Progenitor cell of endocrine pancreas (in vitro differentiated cells): ENCODE data around the gene BTN3A1. TPM values are rescaled to one million over a fixed set of nuclear protein-coding genes. Genes with fewer than 3 reads are reported as not detected.
"Not testable (repeated sequence)": the region's sequence is repeated elsewhere in the genome, so short reads cannot be mapped to it uniquely, and the experiment has no call there.

Source experiments
- DNase-seq: peaks from one replicate; pipeline ENCODE4 v3.0.0; 2021; ENCODE audit warnings: low spot score; ENCODE audit not compliant: unreplicated experiment
- H3K27ac Mint-ChIP-seq: 2 replicates; pipeline ENCODE4 v1.8.0; 2021; ENCODE audit warnings: mild to moderate bottlenecking, moderate library complexity, mixed read lengths
- H3K27me3 Mint-ChIP-seq: 2 replicates; pipeline ENCODE4 v1.8.0; 2021; ENCODE audit warnings: mixed read lengths
- H3K36me3 Mint-ChIP-seq: 2 replicates; pipeline ENCODE4 v1.8.0; 2022; ENCODE audit warnings: mixed read lengths; ENCODE audit not compliant: insufficient read depth
- H3K4me1 Mint-ChIP-seq: 2 replicates; pipeline ENCODE4 v1.8.0; 2021; ENCODE audit warnings: low read depth, mixed read lengths
- H3K4me3 Mint-ChIP-seq: 2 replicates; pipeline ENCODE4 v1.8.0; 2021; ENCODE audit warnings: low read depth, mild to moderate bottlenecking, moderate library complexity, mixed read lengths
- H3K9me3 Mint-ChIP-seq: 2 replicates; pipeline ENCODE4 v1.8.0; 2021; ENCODE audit warnings: low read depth, mixed read lengths
- CTCF ChIP-seq: fragments of 200-600 bp; sonication (generic); IDR thresholded peaks from one replicate; pipeline ENCODE4 v1.5.0; 2021; ENCODE audit warnings: antibody characterized with exemption, mild to moderate bottlenecking; ENCODE audit not compliant: unreplicated experiment
- total RNA-seq: library from RNA; stranded (reverse); gene quantifications from 2 replicates; pipeline ENCODE4 v1.2.1, GENCODE V29; 2021

BTN3A1 gene
- total RNA-seq, 1 donor from 2014 or later, result 9.6 TPM

- DNase-seq, result no peak
- H3K9me3 Mint-ChIP-seq, result peaks cover 10% of the 10 kb centered on the region
- TF ChIP-seq CTCF, result no peak
- H3K27me3 Mint-ChIP-seq, result peaks cover 3% of the 10 kb centered on the region
- H3K27ac Mint-ChIP-seq, result no peak overlapping the region
- H3K4me1 Mint-ChIP-seq, result no peaks in the 10 kb centered on the region
- no peak overlapping the region for H3K4me3 Mint-ChIP-seq
- H3K36me3 Mint-ChIP-seq, result no peaks in the 10 kb centered on the region
Observed at GRCh38 chr6:26414281-26414680, 12.2 kb downstream of the BTN3A1 start.

- TF ChIP-seq CTCF, result no peak
- Mint-ChIP-seq H3K4me3 (no peak overlapping the region), H3K27ac (no peak overlapping the region), H3K9me3 (peaks cover 10% of the 10 kb centered on the region), H3K27me3 (peaks cover 3% of the 10 kb centered on the region), H3K4me1 (no peaks in the 10 kb centered on the region), H3K36me3 (no peaks in the 10 kb centered on the region)
- no peak for DNase-seq
Observed at GRCh38 chr6:26415036-26415614, 13.1 kb downstream of the BTN3A1 start.

DNA sequence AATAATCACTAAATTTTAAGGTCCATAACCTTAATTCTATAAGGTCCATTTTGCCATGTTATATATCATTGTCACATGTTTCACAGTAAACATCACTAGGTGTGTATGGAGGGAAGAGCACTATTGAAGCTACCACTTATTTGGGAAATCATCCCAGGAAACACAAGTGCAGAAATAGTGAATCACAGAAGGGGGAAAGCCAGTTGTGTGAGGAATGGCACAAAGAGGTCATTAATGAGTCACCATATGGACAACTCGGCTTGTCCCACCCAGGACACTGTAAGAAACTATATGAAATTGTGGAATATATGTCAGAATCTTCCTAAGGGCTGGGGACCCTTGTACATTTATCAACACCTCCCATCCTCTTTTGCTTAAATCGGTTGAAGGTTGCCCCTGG lies 13.7 kb downstream of the BTN3A1 start:
- Mint-ChIP-seq H3K4me1 (no peaks in the 10 kb centered on the region), H3K36me3 (no peaks in the 10 kb centered on the region), H3K9me3 (peaks cover 10% of the 10 kb centered on the region), H3K4me3 (no peak overlapping the region), H3K27me3 (peaks cover 3% of the 10 kb centered on the region), H3K27ac (no peak overlapping the region)
- TF ChIP-seq CTCF, result no peak
- no peak for DNase-seq

GRCh38 chr6:26416288-26416687 lies 14.2 kb downstream of the BTN3A1 start:
- H3K4me3 Mint-ChIP-seq, result no peak overlapping the region
- DNase-seq, result no peak
- H3K9me3 Mint-ChIP-seq, result peaks cover 10% of the 10 kb centered on the region
- peaks cover 3% of the 10 kb centered on the region for H3K27me3 Mint-ChIP-seq
- no peaks in the 10 kb centered on the region for H3K36me3 Mint-ChIP-seq
- no peak overlapping the region for H3K27ac Mint-ChIP-seq
- no peaks in the 10 kb centered on the region for H3K4me1 Mint-ChIP-seq
- TF ChIP-seq CTCF, result no peak

- not testable (repeated sequence) for H3K4me3 Mint-ChIP-seq, H3K27me3 Mint-ChIP-seq, H3K4me1 Mint-ChIP-seq, H3K27ac Mint-ChIP-seq, H3K36me3 Mint-ChIP-seq, DNase-seq
- peaks cover 10% of the 10 kb centered on the region for H3K9me3 Mint-ChIP-seq
Observed at GRCh38 chr6:26418077-26418476, 16.0 kb downstream of the BTN3A1 start.

DNA sequence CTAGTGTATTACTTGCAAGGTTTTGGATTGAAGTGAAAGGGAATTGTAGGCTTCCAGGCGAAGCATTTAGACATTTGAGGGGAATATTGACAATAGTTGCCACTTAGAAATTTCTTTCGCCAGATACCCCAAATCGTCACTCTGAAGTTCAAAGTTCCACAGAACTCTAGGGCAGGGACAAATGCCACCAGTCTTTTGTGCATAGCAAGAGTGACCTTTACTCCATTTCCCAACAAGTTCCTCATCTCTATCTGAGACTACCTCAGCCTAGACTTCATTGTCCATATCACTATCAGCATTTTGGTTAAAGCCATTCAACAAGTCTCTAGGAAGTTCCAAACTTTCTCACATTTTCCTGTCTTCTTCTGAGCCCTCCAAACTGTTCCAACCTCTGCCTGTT lies 16.7 kb downstream of the BTN3A1 start:
- not testable (repeated sequence) for H3K4me1 Mint-ChIP-seq, DNase-seq, H3K27ac Mint-ChIP-seq, H3K27me3 Mint-ChIP-seq, H3K4me3 Mint-ChIP-seq, H3K36me3 Mint-ChIP-seq
- H3K9me3 Mint-ChIP-seq, result peaks cover 10% of the 10 kb centered on the region
